GM18861 (cell line): Measurements from ENCODE around the gene ELOF1.
"Not testable (repeated sequence)": the region's sequence is repeated elsewhere in the genome, so short reads cannot be mapped to it uniquely, and the experiment has no call there.

ENCODE experiments used
- ATAC-seq: cut with Tn5 transposase; IDR thresholded peaks from one replicate; pipeline ENCODE4 v1.9.1; 2021; ENCODE audit not compliant: unreplicated experiment

ELOF1 gene

GRCh38 chr19:11558881-11559828 is at the start of gene ELOF1:
Gene ELOF1 (minus strand): TSS chr19:11559230. CDS start chr19:11554347, 4,883 bp downstream.
- ATAC-seq, result peak; percentile 75

DNA sequence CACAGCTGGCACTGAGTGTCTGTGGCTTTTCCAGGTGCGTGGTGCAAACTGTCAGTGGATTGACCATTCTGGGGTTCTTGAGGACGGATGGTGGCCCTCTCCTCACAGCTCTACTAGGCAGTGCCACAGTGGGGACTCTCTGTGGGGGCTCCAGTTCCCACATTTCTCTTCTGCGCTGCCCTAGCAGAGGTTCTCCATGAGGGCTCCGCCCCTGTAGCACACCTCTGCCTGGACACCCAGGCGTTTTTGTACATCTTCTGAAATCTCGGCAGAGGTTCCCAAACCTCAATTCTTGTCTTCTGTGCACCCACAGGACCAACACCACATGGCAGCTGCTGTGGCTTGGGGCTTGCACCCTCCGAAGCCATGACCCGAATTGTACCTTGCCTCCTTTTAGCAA is 47.5 kb upstream of the ELOF1 start:
- no peak for ATAC-seq

DNA sequence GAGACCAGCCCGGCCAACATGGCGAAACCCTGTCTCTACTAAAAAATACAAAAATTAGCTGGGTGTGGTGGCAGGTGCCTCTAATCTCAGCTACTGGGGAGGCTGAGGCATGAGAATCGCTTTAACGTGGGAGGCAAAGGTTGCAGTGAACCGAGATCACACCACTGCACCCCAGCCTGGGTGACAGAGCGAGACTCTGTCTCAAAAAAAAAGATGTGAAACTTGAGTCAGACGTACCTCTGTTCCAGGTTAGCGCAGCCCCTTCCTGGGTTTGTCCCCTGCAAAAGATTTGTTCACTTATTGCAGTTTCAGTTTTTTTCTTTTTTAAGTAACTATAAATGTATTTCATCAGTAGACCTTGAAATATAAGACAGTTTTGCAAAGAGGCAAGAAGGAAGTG is 40.7 kb upstream of the ELOF1 start:
- not testable (repeated sequence) for ATAC-seq

DNA sequence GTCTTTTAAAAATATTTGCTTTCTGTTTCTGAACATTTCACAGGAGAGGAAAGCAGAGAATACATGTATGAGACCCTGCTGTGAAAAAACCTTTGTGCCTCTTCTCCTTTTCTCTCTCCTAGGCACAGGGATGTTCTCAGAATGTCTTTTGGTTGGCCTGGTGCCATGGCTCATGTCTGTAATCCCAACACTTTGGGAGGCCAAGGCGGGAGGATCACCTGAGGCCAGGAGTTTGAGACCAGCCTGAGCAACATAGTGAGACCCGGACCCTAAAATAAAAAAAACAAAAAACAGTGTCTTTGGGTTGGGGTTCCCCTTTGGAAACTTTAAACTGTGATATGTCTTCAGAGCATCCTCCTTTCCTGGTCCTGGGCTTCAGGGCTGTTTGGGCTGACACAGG is 39.7 kb upstream of the ELOF1 start:
- no peak for ATAC-seq

- ATAC-seq, result no peak
These were observed 39.1 kb upstream of the ELOF1 start for GRCh38 chr19:11598103-11598483.

GRCh38 chr19:11597202-11598102 is 38.4 kb upstream of the ELOF1 start, which contains the start of gene ZNF627:
Gene ZNF627 (plus strand): TSS chr19:11597483. CDS start chr19:11597628, 145 bp downstream.
- peak; percentile 89 for ATAC-seq

DNA sequence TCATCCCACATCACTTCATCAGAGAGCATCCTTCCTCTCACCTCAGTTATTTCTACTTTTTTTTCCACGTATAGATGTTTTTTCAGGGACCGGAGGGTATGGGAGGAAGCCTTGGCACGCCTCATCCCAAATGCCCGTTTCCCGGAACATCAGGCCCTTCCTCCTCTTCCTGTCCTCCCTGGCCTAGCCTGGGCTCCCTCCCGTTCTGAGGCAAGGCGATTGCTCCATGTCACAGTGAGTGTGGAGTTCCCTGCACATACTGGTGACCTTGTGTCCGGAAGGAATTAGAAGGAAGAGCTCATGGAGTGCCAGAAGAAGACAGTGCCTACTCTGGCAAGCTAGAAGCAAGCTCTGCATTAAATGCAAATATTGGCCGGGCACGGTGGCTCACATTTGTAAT is 37.1 kb upstream of the ELOF1 start:
- no peak for ATAC-seq

- no peak for ATAC-seq
These were observed 35.1 kb upstream of the ELOF1 start for GRCh38 chr19:11594084-11594483.

GRCh38 chr19:11587975-11588631 is 29.1 kb upstream of the ELOF1 start:
- no peak for ATAC-seq

DNA sequence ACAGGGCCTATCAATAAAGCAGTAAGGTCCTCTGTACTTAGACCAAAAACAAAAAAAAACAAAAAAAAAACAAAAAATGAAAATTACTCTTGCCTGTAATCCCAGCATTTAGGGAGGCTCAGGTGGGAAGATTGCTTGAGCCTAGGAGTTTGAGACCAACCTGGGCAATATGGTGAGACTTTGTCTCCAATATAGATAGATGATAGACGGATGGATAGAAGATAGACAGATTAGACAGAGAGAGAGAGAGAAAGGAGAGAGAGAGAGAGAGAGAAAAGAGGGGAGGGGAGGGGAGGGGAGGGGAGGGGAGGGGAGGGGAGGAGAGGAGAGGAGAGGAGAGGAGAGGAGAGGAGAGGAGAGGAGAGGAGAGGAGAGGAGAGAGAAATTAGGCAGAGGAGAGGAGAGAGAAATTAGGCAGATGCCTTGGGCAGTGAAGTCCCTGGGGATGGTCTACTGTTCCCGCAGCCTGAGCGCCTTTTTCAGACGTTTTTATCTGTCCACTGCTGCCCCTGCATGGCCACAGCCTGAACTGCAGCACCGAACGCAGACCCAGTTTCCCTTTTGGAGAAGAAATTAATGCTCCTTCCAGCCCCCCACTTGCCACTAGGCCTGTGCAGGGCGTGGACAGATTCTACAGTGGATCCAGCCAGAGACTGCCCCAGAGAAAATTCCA is 28.4 kb upstream of the ELOF1 start:
- ATAC-seq, result no peak

- no peak for ATAC-seq
These were observed 27.3 kb upstream of the ELOF1 start for GRCh38 chr19:11586331-11586730.

GRCh38 chr19:11581740-11582139 is 22.7 kb upstream of the ELOF1 start:
- peak; percentile 82 for ATAC-seq

GRCh38 chr19:11580116-11580515 is 21.1 kb upstream of the ELOF1 start:
- no peak for ATAC-seq

- ATAC-seq, result no peak
These were observed 19.5 kb upstream of the ELOF1 start for GRCh38 chr19:11578258-11579142.

- ATAC-seq, result no peak
These were observed 18.6 kb upstream of the ELOF1 start, which contains the start of gene ACP5 for GRCh38 chr19:11577451-11578257. Gene ACP5 (minus strand): TSS chr19:11577645. CDS start chr19:11577317, 328 bp downstream.

DNA sequence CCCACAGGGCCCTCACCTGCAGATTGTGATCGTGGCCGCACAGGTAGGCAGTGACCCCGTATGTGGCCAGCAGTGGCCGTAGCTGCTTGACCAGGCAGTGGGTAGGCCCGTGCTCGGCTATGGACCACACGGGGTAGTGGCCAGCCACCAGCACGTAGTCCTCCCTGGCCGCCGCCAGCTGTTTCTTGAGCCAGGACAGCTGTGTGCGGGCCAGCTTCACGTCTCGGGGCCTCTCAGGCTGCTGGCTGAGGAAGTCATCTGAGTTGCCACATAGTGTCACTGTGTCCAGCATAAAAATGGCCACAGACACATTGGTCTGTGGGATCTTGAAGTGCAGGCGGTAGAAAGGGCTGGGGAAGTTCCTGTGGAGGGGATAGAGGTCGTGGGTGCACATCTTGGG is 17.2 kb upstream of the ELOF1 start:
- ATAC-seq, result no peak

DNA sequence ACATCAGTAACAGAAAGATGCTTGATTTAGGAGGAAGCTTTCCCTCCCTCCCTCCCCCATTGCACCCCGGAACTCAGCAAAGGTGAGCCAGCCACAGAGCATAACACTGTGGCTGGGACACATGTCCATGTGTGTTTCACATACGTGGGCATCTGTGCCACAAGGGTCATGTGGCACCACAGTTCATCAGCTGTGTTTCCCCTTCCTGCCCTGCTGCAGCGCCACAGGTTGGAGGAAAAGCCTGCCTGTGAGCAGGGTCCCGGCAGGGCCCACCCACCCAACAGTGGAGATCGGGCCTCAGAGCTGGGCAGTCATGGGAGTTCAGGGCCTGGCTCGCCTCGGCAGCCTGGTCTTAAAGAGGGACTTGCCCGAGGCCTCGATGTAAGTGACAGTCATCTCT is 15.7 kb upstream of the ELOF1 start:
- no peak for ATAC-seq

DNA sequence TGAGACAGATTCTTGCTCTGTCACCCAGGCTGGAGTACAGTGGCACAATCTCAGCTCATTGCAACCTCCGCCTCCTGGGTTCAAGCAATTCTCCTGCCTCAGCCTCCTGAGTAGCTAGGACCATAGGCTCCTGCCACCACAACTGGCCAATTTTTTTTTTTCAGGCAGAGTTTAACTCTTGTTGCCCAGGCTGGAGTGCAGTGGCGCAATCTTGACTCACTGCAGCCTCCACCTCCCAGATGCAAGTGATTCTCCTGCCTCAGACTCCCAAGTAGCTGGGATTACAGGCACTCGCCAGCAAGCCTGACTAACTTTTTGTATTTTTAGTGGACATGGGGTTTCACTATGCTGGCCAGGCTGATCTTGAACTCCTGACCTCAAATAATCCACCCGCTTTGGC is 14.7 kb upstream of the ELOF1 start:
- not testable (repeated sequence) for ATAC-seq

DNA sequence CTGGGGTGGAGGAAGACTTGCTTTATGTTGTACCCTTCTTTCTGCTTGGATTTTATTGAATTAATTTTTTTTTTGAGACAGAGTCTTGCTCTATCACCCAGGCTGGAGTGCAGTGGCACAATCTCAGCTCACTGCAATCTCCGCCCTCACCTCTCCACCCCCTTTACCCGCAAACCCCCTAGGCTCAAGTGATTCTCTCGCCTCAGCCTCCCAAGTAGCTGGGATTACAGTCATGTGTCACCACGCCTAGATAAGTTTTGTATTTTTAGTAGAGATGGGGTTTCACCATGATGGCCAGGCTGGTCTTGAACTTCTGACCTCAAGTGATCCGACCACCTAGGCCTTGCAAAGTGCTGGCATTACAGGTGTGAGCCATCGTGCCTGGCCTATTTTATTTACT is 14.3 kb upstream of the ELOF1 start:
- ATAC-seq, result not testable (repeated sequence)
